Measurements from ENCODE around the gene WASL.
A peak's percentile ranks its signal among the peaks of the same experiment; 100 is the strongest.

The WASL gene

GRCh38 chr7:123715198-123715597 lies 33.6 kb downstream of the WASL start:
- no peak overlapping the region for H3K4me3 ChIP-seq (ENCODE audit: low read depth, low read length)
- H4K91ac ChIP-seq (ENCODE audit: low read depth, low read length): no peak overlapping the region
- H2BK120ac ChIP-seq (ENCODE audit: insufficient read depth, low read length, poor library complexity): no peak overlapping the region
- H3K14ac ChIP-seq (ENCODE audit: low read length): no peak overlapping the region
- no peaks in the 10 kb centered on the region for H3K36me3 ChIP-seq (ENCODE audit: control insufficient read depth in 1 of 2, insufficient read depth in 2 of 2, low read length in 2 of 2)
- no peak overlapping the region for H2AK5ac ChIP-seq (ENCODE audit: low read length)
- H3K4ac ChIP-seq (ENCODE audit: low read depth, low read length): no peak overlapping the region
- H4K12ac ChIP-seq (ENCODE audit: low read depth, low read length): no peak overlapping the region
- no peaks in the 10 kb centered on the region for H3K79me1 ChIP-seq (ENCODE audit: low read length)
- H3K23ac ChIP-seq (ENCODE audit: low read length): no peak overlapping the region
- WGBS (ENCODE audit: extremely low coverage, insufficient coverage, insufficient read length): no CpG with 5 or more reads among the region's 2 CpGs
- H3K79me2 ChIP-seq (ENCODE audit: control insufficient read depth, insufficient read depth, low read length, poor library complexity): no peaks in the 10 kb centered on the region
- H3K27ac ChIP-seq (ENCODE audit: low read depth, low read length): no peak overlapping the region
- H2AFZ ChIP-seq (ENCODE audit: insufficient read depth, low read length, poor library complexity): no peak overlapping the region
- no peak overlapping the region for H3K18ac ChIP-seq (ENCODE audit: low read length)
- no peaks in the 10 kb centered on the region for H3K9me3 ChIP-seq (ENCODE audit: insufficient read depth, low read depth, low read length)
- H3K4me1 ChIP-seq (ENCODE audit: control insufficient read depth in 1 of 2, insufficient read depth in 2 of 2, low read length in 2 of 2): no peaks in the 10 kb centered on the region
- H2BK5ac ChIP-seq (ENCODE audit: low read depth, low read length, poor library complexity): no peak overlapping the region
- H2BK12ac ChIP-seq (ENCODE audit: low read length): no peak overlapping the region
- no peak overlapping the region for H3K9ac ChIP-seq (ENCODE audit: low read length)
- H3K27me3 ChIP-seq (ENCODE audit: insufficient read depth, low read length): no peaks in the 10 kb centered on the region
- H3K4me2 ChIP-seq (ENCODE audit: low read length): no peak overlapping the region
- DNase-seq: peak in 1 of 2 donors; percentile 24
- H4K8ac ChIP-seq (ENCODE audit: low read depth, low read length): no peak overlapping the region

DNA sequence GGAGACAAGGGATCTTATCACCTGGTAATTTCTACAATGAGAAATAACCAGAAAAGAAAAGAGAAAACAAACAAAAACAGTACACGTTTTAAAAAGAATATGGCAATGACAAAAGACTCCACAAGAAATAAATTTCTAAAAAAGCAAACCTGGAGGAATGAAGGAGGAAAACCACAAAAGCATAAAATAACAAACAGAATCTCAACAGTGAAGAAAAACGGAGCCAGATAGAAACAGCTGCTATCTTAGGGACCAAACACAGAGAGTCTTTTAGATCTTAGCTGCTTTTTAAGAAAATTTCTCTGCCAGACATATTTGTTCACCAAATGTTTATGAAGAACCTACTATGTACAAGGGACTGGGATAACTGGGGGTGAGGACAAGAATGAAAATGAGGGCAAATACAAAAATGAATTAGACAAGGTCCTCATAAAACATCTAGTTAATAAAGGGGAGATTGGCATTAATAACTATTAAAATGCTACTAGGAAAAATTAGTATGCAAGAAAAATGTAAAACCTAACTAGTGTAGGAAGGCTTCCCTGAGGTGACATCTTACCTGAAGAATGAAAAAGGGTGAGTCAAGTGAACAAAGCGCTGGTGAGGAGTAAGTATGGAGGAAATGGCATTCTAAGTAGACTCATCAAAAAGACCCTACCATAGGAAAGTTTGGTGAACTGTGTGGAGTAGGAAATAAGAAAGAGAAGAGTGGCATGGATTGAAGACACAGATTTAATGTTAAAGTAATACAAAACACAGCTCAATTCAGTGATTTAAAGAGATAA lies 34.3 kb downstream of the WASL start:
- no peaks in the 10 kb centered on the region for H3K27me3 ChIP-seq (ENCODE audit: insufficient read depth, low read length)
- no peak overlapping the region for H2BK5ac ChIP-seq (ENCODE audit: low read depth, low read length, poor library complexity)
- H2AK5ac ChIP-seq (ENCODE audit: low read length): no peak overlapping the region
- no peak overlapping the region for H3K4me3 ChIP-seq (ENCODE audit: low read depth, low read length)
- no peak overlapping the region for H3K4ac ChIP-seq (ENCODE audit: low read depth, low read length)
- H2BK12ac ChIP-seq (ENCODE audit: low read length): no peak overlapping the region
- H4K12ac ChIP-seq (ENCODE audit: low read depth, low read length): no peak overlapping the region
- no peak overlapping the region for H3K23ac ChIP-seq (ENCODE audit: low read length)
- H2AFZ ChIP-seq (ENCODE audit: insufficient read depth, low read length, poor library complexity): no peak overlapping the region
- H3K4me1 ChIP-seq (ENCODE audit: control insufficient read depth in 1 of 2, insufficient read depth in 2 of 2, low read length in 2 of 2): no peaks in the 10 kb centered on the region
- no peak overlapping the region for H3K4me2 ChIP-seq (ENCODE audit: low read length)
- no peaks in the 10 kb centered on the region for H3K36me3 ChIP-seq (ENCODE audit: control insufficient read depth in 1 of 2, insufficient read depth in 2 of 2, low read length in 2 of 2)
- no peak overlapping the region for H4K91ac ChIP-seq (ENCODE audit: low read depth, low read length)
- H3K27ac ChIP-seq (ENCODE audit: low read depth, low read length): no peak overlapping the region
- no peak overlapping the region for H3K9ac ChIP-seq (ENCODE audit: low read length)
- no peak overlapping the region for H3K18ac ChIP-seq (ENCODE audit: low read length)
- H3K79me1 ChIP-seq (ENCODE audit: low read length): no peaks in the 10 kb centered on the region
- H2BK120ac ChIP-seq (ENCODE audit: insufficient read depth, low read length, poor library complexity): no peak overlapping the region
- no peak overlapping the region for H4K8ac ChIP-seq (ENCODE audit: low read depth, low read length)
- no peak overlapping the region for H3K14ac ChIP-seq (ENCODE audit: low read length)
- no peaks in the 10 kb centered on the region for H3K79me2 ChIP-seq (ENCODE audit: control insufficient read depth, insufficient read depth, low read length, poor library complexity)
- no CpG with 5 or more reads among the region's 3 CpGs for WGBS (ENCODE audit: extremely low coverage, insufficient coverage, insufficient read length)
- no peaks in the 10 kb centered on the region for H3K9me3 ChIP-seq (ENCODE audit: insufficient read depth, low read depth, low read length)
- DNase-seq: peak in 1 of 2 donors; percentile 58

GRCh38 chr7:123712619-123713018 lies 36.2 kb downstream of the WASL start:
- no CpG with 5 or more reads among the region's 1 CpG for WGBS (ENCODE audit: extremely low coverage, insufficient coverage, insufficient read length)
- H2AK5ac ChIP-seq (ENCODE audit: low read length): no peak overlapping the region
- no peak overlapping the region for H3K4me3 ChIP-seq (ENCODE audit: low read depth, low read length)

DNA sequence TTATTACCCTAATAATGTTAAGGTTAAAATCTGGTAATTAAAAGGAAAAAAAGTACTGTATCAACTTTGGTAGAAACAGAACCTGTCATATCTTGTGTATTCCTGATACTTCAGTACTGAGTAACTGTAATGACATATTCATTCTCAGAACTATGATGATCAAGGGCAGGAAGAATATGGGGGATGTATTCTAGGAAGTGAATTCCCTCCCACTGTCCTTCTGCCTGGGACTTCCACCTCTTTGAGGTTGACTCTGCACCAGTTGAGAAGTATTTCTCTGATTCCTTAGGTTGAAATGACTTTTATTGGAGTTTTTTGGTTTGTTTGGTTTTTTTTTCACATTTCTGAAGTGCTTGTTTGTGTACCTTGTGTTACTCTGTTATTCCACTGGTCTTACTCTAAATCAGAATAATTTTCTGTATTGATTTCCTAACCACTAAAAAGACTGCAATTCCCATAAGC lies 36.9 kb downstream of the WASL start:
- H3K4me1 ChIP-seq (ENCODE audit: control insufficient read depth in 1 of 2, insufficient read depth in 2 of 2, low read length in 2 of 2): no peaks in the 10 kb centered on the region
- H4K8ac ChIP-seq (ENCODE audit: low read depth, low read length): no peak overlapping the region
- no peak overlapping the region for H4K12ac ChIP-seq (ENCODE audit: low read depth, low read length)
- no peaks in the 10 kb centered on the region for H3K79me1 ChIP-seq (ENCODE audit: low read length)
- no peak overlapping the region for H4K91ac ChIP-seq (ENCODE audit: low read depth, low read length)
- no peak overlapping the region for H3K23ac ChIP-seq (ENCODE audit: low read length)
- no peak overlapping the region for H3K4ac ChIP-seq (ENCODE audit: low read depth, low read length)
- H2BK5ac ChIP-seq (ENCODE audit: low read depth, low read length, poor library complexity): no peak overlapping the region
- H3K4me3 ChIP-seq (ENCODE audit: low read depth, low read length): no peak overlapping the region
- H3K79me2 ChIP-seq (ENCODE audit: control insufficient read depth, insufficient read depth, low read length, poor library complexity): no peaks in the 10 kb centered on the region
- no peak overlapping the region for H3K4me2 ChIP-seq (ENCODE audit: low read length)
- H3K36me3 ChIP-seq (ENCODE audit: control insufficient read depth in 1 of 2, insufficient read depth in 2 of 2, low read length in 2 of 2): peaks cover 5% of the 10 kb centered on the region in 2 experiments
- no peaks in the 10 kb centered on the region for H3K27me3 ChIP-seq (ENCODE audit: insufficient read depth, low read length)
- H3K27ac ChIP-seq (ENCODE audit: low read depth, low read length): no peak overlapping the region
- no peaks in the 10 kb centered on the region for H3K9me3 ChIP-seq (ENCODE audit: insufficient read depth, low read depth, low read length)
- H2BK12ac ChIP-seq (ENCODE audit: low read length): no peak overlapping the region
- H2AK5ac ChIP-seq (ENCODE audit: low read length): no peak overlapping the region
- H3K14ac ChIP-seq (ENCODE audit: low read length): no peak overlapping the region
- no peak overlapping the region for H2BK120ac ChIP-seq (ENCODE audit: insufficient read depth, low read length, poor library complexity)
- no peak overlapping the region for H3K18ac ChIP-seq (ENCODE audit: low read length)
- H2AFZ ChIP-seq (ENCODE audit: insufficient read depth, low read length, poor library complexity): no peak overlapping the region
- H3K9ac ChIP-seq (ENCODE audit: low read length): no peak overlapping the region
- no peak for DNase-seq

More at GRCh38 chr7:123712619-123713018, 36.2 kb downstream of the WASL start:
- H2BK120ac ChIP-seq (ENCODE audit: insufficient read depth, low read length, poor library complexity): no peak overlapping the region
- no peak overlapping the region for H3K9ac ChIP-seq (ENCODE audit: low read length)
- no peak overlapping the region for H3K23ac ChIP-seq (ENCODE audit: low read length)
- DNase-seq: peak in 1 of 2 donors; percentile 27
- H2BK5ac ChIP-seq (ENCODE audit: low read depth, low read length, poor library complexity): no peak overlapping the region
- H3K18ac ChIP-seq (ENCODE audit: low read length): no peak overlapping the region
- H3K27me3 ChIP-seq (ENCODE audit: insufficient read depth, low read length): no peaks in the 10 kb centered on the region
- H3K14ac ChIP-seq (ENCODE audit: low read length): no peak overlapping the region
- H3K79me2 ChIP-seq (ENCODE audit: control insufficient read depth, insufficient read depth, low read length, poor library complexity): no peaks in the 10 kb centered on the region
- no peak overlapping the region for H3K4ac ChIP-seq (ENCODE audit: low read depth, low read length)
- H3K79me1 ChIP-seq (ENCODE audit: low read length): no peaks in the 10 kb centered on the region
- H4K12ac ChIP-seq (ENCODE audit: low read depth, low read length): no peak overlapping the region
- H3K4me2 ChIP-seq (ENCODE audit: low read length): no peak overlapping the region
- H3K4me1 ChIP-seq (ENCODE audit: control insufficient read depth in 1 of 2, insufficient read depth in 2 of 2, low read length in 2 of 2): no peaks in the 10 kb centered on the region
- no peak overlapping the region for H4K8ac ChIP-seq (ENCODE audit: low read depth, low read length)
- no peak overlapping the region for H2BK12ac ChIP-seq (ENCODE audit: low read length)
- H3K9me3 ChIP-seq (ENCODE audit: insufficient read depth, low read depth, low read length): no peaks in the 10 kb centered on the region
- H2AFZ ChIP-seq (ENCODE audit: insufficient read depth, low read length, poor library complexity): no peak overlapping the region
- no peak overlapping the region for H3K27ac ChIP-seq (ENCODE audit: low read depth, low read length)
- no peak overlapping the region for H4K91ac ChIP-seq (ENCODE audit: low read depth, low read length)
- peaks cover 4 to 5% of the 10 kb centered on the region in 2 experiments for H3K36me3 ChIP-seq (ENCODE audit: control insufficient read depth in 1 of 2, insufficient read depth in 2 of 2, low read length in 2 of 2)
